Endometrial microvascular endothelial cells (primary cell): ENCODE data around the gene MCAM. TPM values are rescaled to one million over a fixed set of nuclear protein-coding genes. Genes with fewer than 3 reads are reported as not detected.

Experiments
- in situ Hi-C: cut with HindIII; loops from 2 replicates; pipeline ENCODE4 v1.10.0; 2017; ENCODE audit warnings: low sequenced_read_pairs, low pct_unique_long_range_greater_than_20kb; ENCODE audit errors: inconsistent ontology term
- total RNA-seq: library from RNA; depleted of rRNA; stranded (reverse); fragments of >200 nt; gene quantifications from one replicate; pipeline ENCODE4 v1.2.3, GENCODE V29; 2015; ENCODE audit errors: inconsistent ontology term

Gene MCAM
- total RNA-seq, 1 donor from 2014 or later = 5,407 TPM

DNA sequence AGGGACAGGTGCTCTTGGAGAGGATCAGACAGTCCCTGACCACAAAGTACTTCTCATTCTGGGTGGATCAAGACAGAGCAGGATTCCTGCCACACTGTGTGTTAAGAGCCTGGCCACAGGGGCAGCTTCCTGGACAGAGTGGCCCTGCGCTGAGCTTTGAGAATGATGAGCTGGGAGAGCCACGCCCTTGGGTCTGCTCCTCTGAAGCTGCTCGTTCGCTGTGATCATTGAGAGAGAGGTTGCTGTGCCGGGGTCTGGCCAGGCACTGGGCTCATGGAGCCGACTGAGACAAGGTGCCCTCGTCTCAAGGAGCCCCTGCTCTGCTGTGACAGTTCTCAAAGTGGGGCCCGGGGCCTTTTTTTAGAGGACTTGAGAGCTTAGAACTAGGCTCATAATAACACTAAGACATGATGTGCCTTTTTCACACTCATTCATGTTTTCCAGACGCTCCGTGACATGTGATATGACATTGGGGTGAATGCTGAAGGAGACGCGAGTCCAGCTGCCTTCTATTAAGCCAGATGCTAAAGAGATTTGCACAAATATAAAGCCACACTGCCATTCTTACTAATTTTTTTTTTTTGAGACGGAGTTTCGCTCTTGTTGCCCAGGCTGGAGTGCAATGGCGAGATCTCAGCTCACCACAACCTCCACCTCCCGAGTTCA lies 31.1 kb upstream of the MCAM start:
- in situ Hi-C loops = no loop called here

- in situ Hi-C loops = no loop called here
Measured at GRCh38 chr11:119347242-119347641, 30.3 kb upstream of the MCAM start.

- in situ Hi-C loops = no loop called here
Measured at GRCh38 chr11:119346605-119347004, 29.7 kb upstream of the MCAM start, which contains the start of gene MFRP. TSS of gene MFRP (minus strand) at chr11:119346705. CDS start at chr11:119346513, 192 bp downstream.

DNA sequence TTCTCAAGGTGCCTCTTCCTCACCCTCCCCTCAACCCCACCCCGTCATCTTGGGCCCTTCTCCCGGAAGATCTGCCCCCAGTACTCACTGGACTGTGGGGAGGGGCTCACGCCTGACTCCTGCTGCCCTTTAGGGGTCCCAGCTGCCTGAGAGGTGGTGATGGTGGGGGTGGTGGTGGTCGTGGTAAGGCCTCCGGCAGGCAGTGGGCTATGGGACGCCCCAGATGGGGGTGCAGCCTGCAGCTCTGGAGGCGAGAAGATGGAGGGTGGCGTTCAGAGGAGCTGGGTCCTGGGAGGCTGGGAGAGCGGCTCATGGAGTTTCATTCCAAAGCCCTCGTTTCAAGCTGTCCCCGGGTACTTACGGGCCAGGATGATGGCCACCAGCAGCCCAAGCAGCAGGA lies 28.8 kb upstream of the MCAM start:
- in situ Hi-C loops = no loop called here

GRCh38 chr11:119344291-119345010 lies 27.5 kb upstream of the MCAM start:
- in situ Hi-C loops = no loop called here

DNA sequence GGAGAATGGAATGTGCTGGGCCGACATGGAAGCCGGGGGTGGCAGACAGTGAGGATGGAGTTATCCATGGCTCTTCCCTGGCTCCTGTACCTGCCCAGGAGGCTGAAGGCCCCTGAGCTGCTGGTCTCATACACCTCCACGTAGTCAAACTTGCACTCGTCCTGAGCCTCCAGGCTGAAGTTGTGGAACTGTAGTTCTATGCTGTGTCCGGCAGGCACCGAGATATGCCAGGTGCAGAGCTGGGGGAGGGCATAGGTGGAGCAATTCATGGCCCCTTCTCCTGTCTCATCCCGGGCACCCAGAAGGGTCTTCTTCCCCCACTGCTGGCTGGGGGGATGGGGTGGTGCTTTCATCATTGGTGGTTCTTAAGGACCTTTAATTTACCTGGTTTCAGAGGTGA lies 26.8 kb upstream of the MCAM start:
- in situ Hi-C loops = no loop called here

DNA sequence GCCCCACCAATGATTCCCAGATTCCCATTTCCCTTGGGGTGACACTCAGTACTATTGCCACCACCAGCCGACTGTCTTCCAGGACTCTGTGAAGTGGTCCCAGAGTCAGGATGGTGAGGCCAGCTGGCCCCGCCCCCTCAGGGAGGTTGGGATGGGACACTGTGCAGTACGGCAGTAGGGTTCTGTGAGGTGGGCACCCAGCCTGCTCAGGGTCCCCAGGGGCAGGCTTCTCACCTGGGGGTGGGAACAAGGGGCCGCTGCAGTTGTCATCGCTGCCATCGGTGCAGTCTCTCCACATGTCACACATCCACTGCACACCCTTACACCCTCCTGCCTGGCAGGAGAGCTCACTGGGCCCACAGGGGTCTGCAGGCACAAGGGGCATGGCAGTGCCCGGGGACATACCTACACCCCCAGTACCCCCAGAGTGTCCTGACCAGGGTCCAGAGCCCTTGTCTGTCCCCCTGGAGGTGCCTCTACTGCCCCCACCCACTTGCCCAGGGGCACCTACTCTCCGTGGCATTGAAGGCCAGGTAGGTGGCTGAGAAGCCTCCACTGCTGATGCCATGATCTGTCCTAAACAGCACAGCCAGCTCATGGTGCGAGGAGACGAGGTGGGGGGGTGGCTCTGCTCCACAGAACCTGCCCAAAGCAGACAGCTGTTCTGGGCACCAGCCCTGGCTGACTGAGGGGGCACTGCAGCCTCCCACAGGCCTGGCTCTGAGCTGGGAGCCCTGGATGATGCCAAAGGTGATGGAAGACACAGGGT lies 25.6 kb upstream of the MCAM start:
- in situ Hi-C loops = no loop called here

- in situ Hi-C loops = no loop called here
Measured at GRCh38 chr11:119342023-119342300, 25.0 kb upstream of the MCAM start.

DNA sequence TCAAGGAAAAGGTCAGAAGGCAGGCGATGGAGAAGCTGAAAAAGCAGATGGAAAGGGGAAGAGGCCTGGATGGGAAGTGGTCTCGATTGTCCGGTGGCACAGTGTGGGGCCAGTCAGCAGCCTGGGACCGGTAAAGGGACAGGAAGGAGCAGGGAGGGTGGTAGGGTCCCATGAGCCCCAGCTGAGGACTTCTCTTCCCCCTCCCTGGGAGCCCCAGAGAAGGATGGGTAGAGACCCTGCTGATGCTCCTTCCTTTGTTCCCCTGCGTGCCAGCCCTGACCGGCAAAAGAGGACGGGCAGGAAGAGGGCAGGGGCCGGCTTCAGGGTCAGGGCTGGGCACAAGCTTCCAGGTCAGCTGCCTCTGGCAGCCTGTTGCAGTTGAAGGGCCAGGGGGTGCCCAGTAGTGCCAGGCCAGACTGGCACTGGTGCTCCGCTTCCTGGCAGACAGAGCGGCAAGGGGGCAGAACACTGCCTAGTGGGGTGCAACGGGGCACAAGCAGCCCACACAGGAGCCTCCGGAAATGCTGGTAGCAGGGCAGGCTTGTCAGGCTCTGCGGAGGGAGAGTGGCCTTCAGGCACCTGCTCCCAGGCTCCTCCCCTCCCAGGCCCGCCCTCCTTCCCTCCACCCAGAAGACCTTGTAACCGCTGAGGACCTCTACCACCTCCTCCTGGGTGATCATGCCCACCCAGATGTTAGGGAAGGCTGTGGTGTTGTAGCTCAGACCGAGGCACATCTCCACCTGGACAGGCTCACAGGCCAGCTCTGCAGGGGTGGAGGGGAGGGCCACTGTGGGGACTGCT lies 24.5 kb upstream of the MCAM start:
- in situ Hi-C loops = no loop called here

DNA sequence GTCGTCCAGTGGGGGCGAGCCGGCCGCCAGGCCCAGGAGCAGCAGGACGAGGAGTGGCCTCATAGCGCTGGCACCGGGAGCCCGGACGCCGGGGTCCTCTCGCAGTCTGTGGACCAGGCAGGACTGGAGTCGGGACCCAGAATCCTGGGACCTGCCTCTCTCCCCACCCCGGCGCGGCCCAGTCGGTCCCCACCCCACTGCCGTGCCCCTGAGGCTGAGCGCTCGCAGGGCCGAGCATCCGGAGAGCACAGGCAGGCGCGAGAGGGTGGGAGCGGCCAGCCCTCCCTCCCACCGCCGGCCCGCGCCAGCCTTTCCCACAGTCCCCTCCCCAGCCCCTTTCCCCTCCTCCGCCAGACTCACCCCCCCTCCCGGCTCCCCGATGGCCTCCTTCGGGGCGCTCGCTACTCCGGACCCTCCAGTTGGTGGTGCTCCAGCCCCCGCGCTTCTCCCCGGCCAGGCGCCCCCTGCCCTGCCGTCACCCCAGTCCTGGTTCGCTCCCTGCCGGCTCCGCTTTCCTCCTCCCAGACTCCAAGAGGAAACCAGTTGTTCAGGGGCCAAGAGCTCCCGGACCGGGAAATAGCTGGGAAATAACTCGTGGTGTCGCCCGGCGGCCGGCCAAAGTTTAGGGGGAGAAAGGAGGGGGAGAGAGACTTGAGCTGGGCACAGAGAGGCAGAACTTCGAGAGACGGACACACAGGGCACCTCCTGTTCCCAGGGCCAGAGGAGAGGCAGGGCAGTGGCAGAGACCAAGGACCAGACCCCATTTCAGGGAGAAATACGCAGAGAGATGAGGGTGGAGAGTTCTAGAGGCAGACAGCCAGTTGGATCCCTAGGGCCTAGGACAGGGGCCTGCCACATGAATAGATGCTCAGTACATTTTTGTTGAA lies 23.6 kb upstream of the MCAM start, which contains the start of gene C1QTNF5:
Gene C1QTNF5 (minus strand): TSS at position 549 of the 887 bp plus-strand sequence. CDS start 486 bp downstream, at position 63.
- in situ Hi-C loops = no loop called here

GRCh38 chr11:119339589-119340334 lies 22.8 kb upstream of the MCAM start:
- in situ Hi-C loops = no loop called here

GRCh38 chr11:119338965-119339588 lies 22.1 kb upstream of the MCAM start:
- in situ Hi-C loops = no loop called here

GRCh38 chr11:119338318-119338890 lies 21.5 kb upstream of the MCAM start:
- in situ Hi-C loops = no loop called here

GRCh38 chr11:119337581-119338317 lies 20.8 kb upstream of the MCAM start:
- in situ Hi-C loops = no loop called here

GRCh38 chr11:119336744-119337469 lies 20.0 kb upstream of the MCAM start:
- in situ Hi-C loops = no loop called here
